ENCODE results near the gene MRPL12. TPM values are rescaled to one million over a fixed set of nuclear protein-coding genes. Genes with fewer than 3 reads are reported as not detected.

Gene MRPL12
- polyA plus RNA-seq, 3 donors = 21.2 to 57.0 (median 38.3) TPM

DNA sequence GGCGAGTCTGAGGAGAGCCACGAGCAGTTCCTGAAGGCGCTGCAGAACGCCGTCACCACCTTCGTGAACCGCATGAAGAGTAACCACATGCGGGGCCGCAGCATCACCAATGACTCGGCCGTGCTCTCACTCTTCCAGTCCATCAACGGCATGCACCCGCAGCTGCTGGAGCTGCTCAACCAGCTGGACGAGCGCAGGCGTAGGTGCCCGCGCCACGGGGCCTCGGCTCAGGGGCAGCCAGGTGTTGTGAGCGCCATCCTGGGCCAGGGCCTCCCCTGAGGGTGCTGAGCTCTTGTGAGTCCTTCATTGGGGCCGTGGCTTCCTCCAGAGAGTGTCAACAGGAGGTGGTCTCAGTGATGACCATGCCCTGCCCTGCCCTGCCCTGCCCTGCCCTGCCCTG is 7.4 kb upstream of the MRPL12 start:
- no peak overlapping the region for H3K27ac Mint-ChIP-seq
- H3K79me2 ChIP-seq (ENCODE audit: insufficient read depth, low read length) = peaks cover 42% of the 10 kb centered on the region
- peaks cover 0 to 1% (median 0%) of the 10 kb centered on the region in 3 donors for H3K27me3 Mint-ChIP-seq (ENCODE audit: low read depth in 3 of 3)
- no peaks in the 10 kb centered on the region for H3K27me3 ChIP-seq (ENCODE audit: control insufficient read depth in 2 of 2, insufficient read depth in 2 of 2, low read length in 2 of 2)
- no peak overlapping the region for H3K4me3 Mint-ChIP-seq
- H3K9me3 ChIP-seq (replicated peaks in 1 of 2; ENCODE audit: control insufficient read depth in 1 of 2, insufficient read depth in 1 of 2, low read length in 2 of 2) = no peaks in the 10 kb centered on the region
- H3K4me3 ChIP-seq (replicated peaks in 1 of 3; ENCODE audit: low read depth in 2 of 3, low read length in 3 of 3) = no peak overlapping the region
- DNase-seq = no peak
- TF ChIP-seq, protein P1, sequence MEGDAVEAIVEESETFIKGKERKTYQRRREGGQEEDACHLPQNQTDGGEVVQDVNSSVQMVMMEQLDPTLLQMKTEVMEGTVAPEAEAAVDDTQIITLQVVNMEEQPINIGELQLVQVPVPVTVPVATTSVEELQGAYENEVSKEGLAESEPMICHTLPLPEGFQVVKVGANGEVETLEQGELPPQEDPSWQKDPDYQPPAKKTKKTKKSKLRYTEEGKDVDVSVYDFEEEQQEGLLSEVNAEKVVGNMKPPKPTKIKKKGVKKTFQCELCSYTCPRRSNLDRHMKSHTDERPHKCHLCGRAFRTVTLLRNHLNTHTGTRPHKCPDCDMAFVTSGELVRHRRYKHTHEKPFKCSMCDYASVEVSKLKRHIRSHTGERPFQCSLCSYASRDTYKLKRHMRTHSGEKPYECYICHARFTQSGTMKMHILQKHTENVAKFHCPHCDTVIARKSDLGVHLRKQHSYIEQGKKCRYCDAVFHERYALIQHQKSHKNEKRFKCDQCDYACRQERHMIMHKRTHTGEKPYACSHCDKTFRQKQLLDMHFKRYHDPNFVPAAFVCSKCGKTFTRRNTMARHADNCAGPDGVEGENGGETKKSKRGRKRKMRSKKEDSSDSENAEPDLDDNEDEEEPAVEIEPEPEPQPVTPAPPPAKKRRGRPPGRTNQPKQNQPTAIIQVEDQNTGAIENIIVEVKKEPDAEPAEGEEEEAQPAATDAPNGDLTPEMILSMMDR (IDR thresholded peaks at IDR 0.05) = no peak
- intact Hi-C loops (cut with micrococcal nuclease) = no loop called here
- H3K36me3 Mint-ChIP-seq = peaks cover 58 to 99% of the 10 kb centered on the region in 2 donors
- H3K4me1 Mint-ChIP-seq = peaks cover under 1% of the 10 kb centered on the region
- peaks cover 87 to 98% of the 10 kb centered on the region in 2 donors for H3K36me3 ChIP-seq (replicated peaks in 1 of 2; ENCODE audit: control insufficient read depth in 1 of 2, insufficient read depth in 2 of 2, low read length in 2 of 2)
- H3K4me2 ChIP-seq (replicated peaks; ENCODE audit: extremely low read depth, low read length, poor library complexity, severe bottlenecking) = no peak overlapping the region
- no peaks in the 10 kb centered on the region for H3K4me1 ChIP-seq (ENCODE audit: control insufficient read depth in 1 of 2, insufficient read depth in 2 of 2, low read length in 2 of 2)
- no peak overlapping the region for H3K27ac ChIP-seq (ENCODE audit: low read depth in 1 of 2, low read length in 2 of 2)
- WGBS (ENCODE audit: insufficient coverage) = 96% methylated on average over 21 of the region's 22 CpGs
- H3K9me3 Mint-ChIP-seq = peaks cover 0 to 2% (median 0%) of the 10 kb centered on the region in 7 donors
- H2AFZ ChIP-seq (ENCODE audit: insufficient read depth, low read depth, low read length, poor library complexity, severe bottlenecking) = no peak overlapping the region
- no peak overlapping the region for H3K9ac ChIP-seq (ENCODE audit: insufficient read depth, low read length, poor library complexity, severe bottlenecking)
- peaks cover 93% of the 10 kb centered on the region for H4K20me1 ChIP-seq (ENCODE audit: insufficient read depth, low read length)

DNA sequence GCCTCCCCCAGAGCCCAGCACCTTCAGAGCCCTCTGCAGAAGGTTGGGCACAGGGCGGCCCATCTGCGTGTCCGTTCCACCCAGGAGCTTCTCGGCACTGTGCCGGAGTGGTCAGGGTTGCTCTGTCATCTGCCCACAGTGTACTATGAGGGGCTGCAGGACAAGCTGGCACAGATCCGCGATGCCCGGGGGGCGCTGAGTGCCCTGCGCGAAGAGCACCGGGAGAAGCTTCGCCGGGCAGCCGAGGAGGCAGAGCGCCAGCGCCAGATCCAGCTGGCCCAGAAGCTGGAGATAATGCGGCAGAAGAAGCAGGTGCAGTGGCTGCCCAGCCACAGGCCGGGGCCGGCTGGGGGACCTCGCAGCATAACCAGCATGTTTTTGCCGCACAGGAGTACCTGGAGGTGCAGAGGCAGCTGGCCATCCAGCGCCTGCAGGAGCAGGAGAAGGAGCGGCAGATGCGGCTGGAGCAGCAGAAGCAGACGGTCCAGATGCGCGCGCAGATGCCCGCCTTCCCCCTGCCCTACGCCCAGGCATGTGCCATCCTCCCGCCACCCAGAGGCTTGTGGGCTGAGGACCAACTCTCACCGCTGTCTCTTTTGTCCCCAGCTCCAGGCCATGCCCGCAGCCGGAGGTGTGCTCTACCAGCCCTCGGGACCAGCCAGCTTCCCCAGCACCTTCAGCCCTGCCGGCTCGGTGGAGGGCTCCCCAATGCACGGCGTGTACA is 6.8 kb upstream of the MRPL12 start:
- TF ChIP-seq, protein P1 (IDR thresholded peaks at IDR 0.05) = no peak
- no peak overlapping the region for H3K4me2 ChIP-seq (replicated peaks; ENCODE audit: extremely low read depth, low read length, poor library complexity, severe bottlenecking)
- no peaks in the 10 kb centered on the region for H3K9me3 ChIP-seq (replicated peaks in 1 of 2; ENCODE audit: control insufficient read depth in 1 of 2, insufficient read depth in 1 of 2, low read length in 2 of 2)
- Mint-ChIP-seq H3K9me3 (peaks cover 0 to 2% (median 0%) of the 10 kb centered on the region in 7 donors), H3K36me3 (peaks cover 56 to 97% of the 10 kb centered on the region in 2 donors), H3K27me3 (ENCODE audit: low read depth in 3 of 3) (peaks cover 0 to 1% (median 0%) of the 10 kb centered on the region in 3 donors), H3K27ac (no peak overlapping the region), H3K4me3 (no peak overlapping the region), H3K4me1 (peaks cover 4% of the 10 kb centered on the region)
- no peak overlapping the region for H2AFZ ChIP-seq (ENCODE audit: insufficient read depth, low read depth, low read length, poor library complexity, severe bottlenecking)
- DNase-seq = no peak
- peaks cover 87 to 98% of the 10 kb centered on the region in 2 donors for H3K36me3 ChIP-seq (replicated peaks in 1 of 2; ENCODE audit: control insufficient read depth in 1 of 2, insufficient read depth in 2 of 2, low read length in 2 of 2)
- no peak overlapping the region for H3K27ac ChIP-seq (ENCODE audit: low read depth in 1 of 2, low read length in 2 of 2)
- intact Hi-C loops (cut with micrococcal nuclease) = no loop called here
- peaks cover 48% of the 10 kb centered on the region for H3K79me2 ChIP-seq (ENCODE audit: insufficient read depth, low read length)
- peaks cover 93% of the 10 kb centered on the region for H4K20me1 ChIP-seq (ENCODE audit: insufficient read depth, low read length)
- WGBS (ENCODE audit: insufficient coverage) = 97% methylated on average over 40 of the region's 40 CpGs
- no peak overlapping the region for H3K9ac ChIP-seq (ENCODE audit: insufficient read depth, low read length, poor library complexity, severe bottlenecking)
- H3K4me3 ChIP-seq (replicated peaks in 1 of 3; ENCODE audit: low read depth in 2 of 3, low read length in 3 of 3) = no peak overlapping the region
- no peaks in the 10 kb centered on the region for H3K27me3 ChIP-seq (ENCODE audit: control insufficient read depth in 2 of 2, insufficient read depth in 2 of 2, low read length in 2 of 2)
- H3K4me1 ChIP-seq (ENCODE audit: control insufficient read depth in 1 of 2, insufficient read depth in 2 of 2, low read length in 2 of 2) = peaks cover 0 to 2% of the 10 kb centered on the region in 2 donors

All from CD14-positive monocyte (primary cell).